Gastrocnemius medialis (tissue), 4 donors: Measurements from ENCODE around the gene KLHDC9.

Source experiments
- CTCF ChIP-seq, 5 experiments: fragments of 450-650 bp in 3 of 5; fragments of 200-600 bp in 2 of 5; sonication (generic) in 2 of 5; IDR thresholded peaks in 4 of 5; conservative IDR thresholded peaks in 1 of 5; 1 replicate in 4 of 5; 2 replicates in 1 of 5; pipeline ENCODE4 v1.5.1; 2016 to 2019; ENCODE audit warnings: antibody characterized with exemption in 5 of 5, mild to moderate bottlenecking in 3 of 5, moderate library complexity in 3 of 5
- POLR2A ChIP-seq, 2 donors: fragments of 450-650 bp; IDR thresholded peaks; one replicate each; pipeline ENCODE4 v1.6.1; 2017; ENCODE audit warnings: antibody characterized with exemption in 2 of 2, mild to moderate bottlenecking in 2 of 2, moderate library complexity in 2 of 2

- TF ChIP-seq CTCF (IDR thresholded peaks at IDR 0.05 in 4 of 5, conservative IDR thresholded peaks at IDR 0.05 in 1 of 5) (no peak), POLR2A (IDR thresholded peaks at IDR 0.05) (no peak)
Observed at GRCh38 chr1:161145832-161146231, 47.7 kb downstream of the KLHDC9 start.
